ENCODE data around the gene HSF5. TPM values are rescaled to one million over a fixed set of nuclear protein-coding genes. Genes with fewer than 3 reads are reported as not detected.

The HSF5 gene
- polyA plus RNA-seq, 4 donors: 0.23 to 0.68 (median 0.43) TPM

- no peak for DNase-seq (ENCODE audit: low read depth in 4 of 4, low spot score in 3 of 4)
Observed at GRCh38 chr17:58388302-58389190, 99.7 kb downstream of the HSF5 start.

- DNase-seq (ENCODE audit: low read depth in 4 of 4, low spot score in 3 of 4): no peak
Observed at GRCh38 chr17:58387834-58388233, 100.4 kb downstream of the HSF5 start.

GRCh38 chr17:58386708-58387107 is 101.5 kb downstream of the HSF5 start:
- DNase-seq (ENCODE audit: low read depth in 4 of 4, low spot score in 3 of 4): no peak

- no peak for DNase-seq (ENCODE audit: low read depth in 4 of 4, low spot score in 3 of 4)
Observed at GRCh38 chr17:58385359-58385899, 102.8 kb downstream of the HSF5 start.

- no peak for DNase-seq (ENCODE audit: low read depth in 4 of 4, low spot score in 3 of 4)
Observed at GRCh38 chr17:58384897-58385296, 103.3 kb downstream of the HSF5 start.

GRCh38 chr17:58383892-58384462 is 104.2 kb downstream of the HSF5 start:
- DNase-seq (ENCODE audit: low read depth in 4 of 4, low spot score in 3 of 4): no peak

GRCh38 chr17:58382872-58383242 is 105.4 kb downstream of the HSF5 start:
- no peak for DNase-seq (ENCODE audit: low read depth in 4 of 4, low spot score in 3 of 4)

GRCh38 chr17:58382108-58382871 is 105.9 kb downstream of the HSF5 start:
- no peak for DNase-seq (ENCODE audit: low read depth in 4 of 4, low spot score in 3 of 4)

GRCh38 chr17:58381124-58382035 is 106.8 kb downstream of the HSF5 start:
- no peak for DNase-seq (ENCODE audit: low read depth in 4 of 4, low spot score in 3 of 4)

- no peak for DNase-seq (ENCODE audit: low read depth in 4 of 4, low spot score in 3 of 4)
Observed at GRCh38 chr17:58380207-58381123, 107.7 kb downstream of the HSF5 start.

GRCh38 chr17:58379511-58379824 is 108.7 kb downstream of the HSF5 start:
- no peak for DNase-seq (ENCODE audit: low read depth in 4 of 4, low spot score in 3 of 4)

- DNase-seq (ENCODE audit: low read depth in 4 of 4, low spot score in 3 of 4): no peak
Observed at GRCh38 chr17:58378733-58379510, 109.3 kb downstream of the HSF5 start.

GRCh38 chr17:58377661-58378060 is 110.5 kb downstream of the HSF5 start:
- no peak for DNase-seq (ENCODE audit: low read depth in 4 of 4, low spot score in 3 of 4)

- DNase-seq (ENCODE audit: low read depth in 4 of 4, low spot score in 3 of 4): peak in 3 of 4 donors; percentile 36 to 64 (median 46)
Observed at GRCh38 chr17:58377093-58377601, 111.1 kb downstream of the HSF5 start.

- DNase-seq (ENCODE audit: low read depth in 4 of 4, low spot score in 3 of 4): no peak
Observed at GRCh38 chr17:58376472-58377000, 111.7 kb downstream of the HSF5 start.

GRCh38 chr17:58375811-58376210 is 112.4 kb downstream of the HSF5 start:
- no peak for DNase-seq (ENCODE audit: low read depth in 4 of 4, low spot score in 3 of 4)

- DNase-seq (ENCODE audit: low read depth in 4 of 4, low spot score in 3 of 4): no peak
Observed at GRCh38 chr17:58375256-58375655, 113.0 kb downstream of the HSF5 start.

GRCh38 chr17:58373923-58374322 is 114.3 kb downstream of the HSF5 start:
- DNase-seq (ENCODE audit: low read depth in 4 of 4, low spot score in 3 of 4): no peak

All from left renal pelvis (tissue), 4 donors.